GM20000 (cell line): ENCODE data around the gene HSDL2.
A peak's percentile ranks its signal among the peaks of the same experiment; 100 is the strongest.
"Not testable (repeated sequence)": the region's sequence is repeated elsewhere in the genome, so short reads cannot be mapped to it uniquely, and the experiment has no call there.

Source experiments
- DNase-seq: peaks from one replicate; pipeline ENCODE4 v3.0.0; 2012; ENCODE audit warnings: low spot score
- TF ChIP-seq, protein P1 (sequence below): IDR thresholded peaks from 2 replicates; pipeline ENCODE4 v1.5.1; 2012; ENCODE audit warnings: mild to moderate bottlenecking, control low read depth; ENCODE audit errors: extremely low read depth, missing control alignments

HSDL2 gene

DNA sequence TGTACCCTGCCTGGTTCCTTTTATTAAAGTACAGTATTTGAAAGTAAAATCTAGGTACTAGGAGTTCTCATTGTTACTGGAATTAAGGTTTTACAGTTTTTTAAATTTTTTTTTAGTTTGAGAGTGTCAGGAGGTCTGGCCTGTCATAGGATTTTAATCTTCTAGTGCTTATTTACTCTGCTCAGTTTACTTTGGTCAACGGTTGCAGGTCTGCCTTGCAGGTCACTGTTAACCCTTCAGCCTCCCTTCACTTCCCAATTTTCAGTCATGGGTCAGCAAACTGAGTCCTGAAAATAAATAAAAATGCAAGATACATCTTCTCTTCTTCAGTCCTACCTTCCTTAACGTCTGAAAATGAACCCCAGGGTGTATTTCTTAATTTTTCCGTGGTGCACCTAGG lies 27.7 kb upstream of the HSDL2 start:
- no peak for DNase-seq
- TF ChIP-seq, protein P1, sequence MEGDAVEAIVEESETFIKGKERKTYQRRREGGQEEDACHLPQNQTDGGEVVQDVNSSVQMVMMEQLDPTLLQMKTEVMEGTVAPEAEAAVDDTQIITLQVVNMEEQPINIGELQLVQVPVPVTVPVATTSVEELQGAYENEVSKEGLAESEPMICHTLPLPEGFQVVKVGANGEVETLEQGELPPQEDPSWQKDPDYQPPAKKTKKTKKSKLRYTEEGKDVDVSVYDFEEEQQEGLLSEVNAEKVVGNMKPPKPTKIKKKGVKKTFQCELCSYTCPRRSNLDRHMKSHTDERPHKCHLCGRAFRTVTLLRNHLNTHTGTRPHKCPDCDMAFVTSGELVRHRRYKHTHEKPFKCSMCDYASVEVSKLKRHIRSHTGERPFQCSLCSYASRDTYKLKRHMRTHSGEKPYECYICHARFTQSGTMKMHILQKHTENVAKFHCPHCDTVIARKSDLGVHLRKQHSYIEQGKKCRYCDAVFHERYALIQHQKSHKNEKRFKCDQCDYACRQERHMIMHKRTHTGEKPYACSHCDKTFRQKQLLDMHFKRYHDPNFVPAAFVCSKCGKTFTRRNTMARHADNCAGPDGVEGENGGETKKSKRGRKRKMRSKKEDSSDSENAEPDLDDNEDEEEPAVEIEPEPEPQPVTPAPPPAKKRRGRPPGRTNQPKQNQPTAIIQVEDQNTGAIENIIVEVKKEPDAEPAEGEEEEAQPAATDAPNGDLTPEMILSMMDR: no peak

DNA sequence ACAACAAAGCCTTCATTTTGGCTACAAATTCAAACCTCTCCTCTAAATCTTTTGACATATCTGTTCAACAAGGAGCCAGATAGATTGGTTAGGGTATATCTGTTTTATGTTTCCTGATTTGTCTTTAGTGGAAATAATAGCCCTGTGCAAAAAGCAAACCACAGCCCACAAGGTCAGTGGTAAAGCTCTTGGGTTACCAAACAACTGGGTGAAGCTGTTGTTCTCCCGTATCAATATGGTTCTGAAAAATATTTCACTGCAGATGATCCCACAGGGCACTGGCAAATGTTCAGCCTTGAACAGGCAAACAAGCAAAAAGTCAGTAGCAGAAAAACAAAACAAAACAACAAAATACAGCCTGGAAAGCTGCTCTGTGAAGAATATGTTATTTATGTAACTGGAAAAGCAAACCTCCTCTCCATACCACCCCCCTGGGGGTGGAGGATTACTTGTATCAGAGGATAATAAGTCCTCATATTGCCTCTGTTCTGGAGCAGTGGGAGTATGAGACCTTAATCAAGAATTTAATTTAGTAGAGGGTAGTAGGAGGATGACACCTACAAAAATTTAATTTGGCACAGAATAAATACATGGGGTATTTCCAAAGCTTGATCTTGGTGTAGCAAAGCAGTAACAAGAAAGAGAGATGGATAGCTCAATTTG lies 25.7 kb upstream of the HSDL2 start:
- no peak for DNase-seq
- TF ChIP-seq, protein P1: no peak

DNA sequence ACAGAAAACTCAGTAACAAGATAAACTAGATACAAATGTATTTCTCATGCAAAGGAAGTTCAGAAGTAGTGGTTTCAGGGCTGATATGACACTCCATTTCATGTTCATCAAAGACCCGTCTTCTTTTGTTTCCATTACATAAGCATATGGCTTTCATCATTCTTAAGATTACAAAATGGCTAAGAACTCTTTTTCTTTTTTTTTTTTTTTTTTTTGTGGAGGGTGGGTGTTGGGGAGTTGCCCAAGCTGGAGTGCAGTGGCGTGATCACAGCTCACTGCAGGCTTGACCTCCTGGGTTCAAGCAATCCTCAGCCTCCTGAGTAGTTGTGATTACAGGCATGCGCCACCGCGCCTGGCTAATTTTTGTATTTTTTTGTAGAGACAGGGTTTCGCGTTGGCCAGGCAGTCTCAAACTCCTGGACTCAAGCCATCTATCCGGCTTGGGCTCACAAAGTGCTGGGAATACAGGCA lies 24.4 kb upstream of the HSDL2 start:
- peak; percentile 40 for DNase-seq
- TF ChIP-seq, protein P1: no peak

DNA sequence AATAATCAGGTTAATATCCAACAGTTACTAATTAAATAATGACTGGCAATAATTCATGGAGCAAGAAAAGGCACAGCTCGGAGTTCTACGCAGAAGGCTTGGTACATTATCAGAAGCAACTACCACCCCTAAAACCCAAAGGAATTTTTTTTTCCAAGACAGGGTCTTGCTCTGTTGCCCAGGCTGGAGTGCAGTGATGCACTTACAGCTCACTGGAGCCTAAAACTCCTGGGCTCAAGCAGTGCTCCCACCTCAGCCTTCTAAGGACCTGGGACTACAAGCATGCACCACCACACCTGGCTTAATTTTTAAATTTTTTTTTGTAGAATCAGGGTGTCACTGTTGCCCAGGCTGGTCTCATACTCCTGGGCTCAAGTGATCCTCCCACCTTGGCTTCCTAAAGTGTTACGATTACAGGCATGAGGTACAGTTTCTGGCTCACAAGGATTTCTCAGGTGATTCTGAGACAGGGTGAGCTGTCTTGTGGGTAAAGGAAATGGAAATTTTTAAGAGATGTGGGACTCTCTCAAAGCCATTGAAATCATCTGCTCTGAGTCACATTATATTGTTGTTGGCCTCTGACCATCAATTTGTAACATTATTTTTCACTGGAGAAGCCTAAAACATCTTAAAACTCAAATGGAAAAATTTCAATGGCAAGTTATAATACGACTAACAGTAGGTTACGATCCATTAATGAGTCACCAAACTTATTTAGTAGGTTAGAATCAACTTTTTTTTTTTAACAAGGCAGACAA lies 19.7 kb upstream of the HSDL2 start:
- DNase-seq: no peak

DNA sequence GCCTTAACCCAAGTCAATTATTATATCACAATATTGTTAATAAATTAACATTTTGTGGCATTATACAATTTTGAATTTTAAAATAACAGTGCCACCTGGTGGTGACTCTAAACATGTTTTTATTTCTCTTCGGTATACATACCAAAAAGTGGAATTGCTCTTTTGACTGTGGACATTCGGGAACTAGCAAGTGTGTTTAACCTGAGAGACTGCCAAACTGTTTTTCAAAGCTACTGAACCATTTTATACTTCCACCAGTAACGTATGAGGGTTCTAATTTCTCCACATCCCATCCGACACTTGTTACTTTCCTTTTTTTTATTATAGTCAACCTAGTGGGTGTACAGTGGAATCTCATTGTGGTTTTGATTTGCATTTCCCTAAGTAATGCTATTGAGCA lies 18.3 kb upstream of the HSDL2 start:
- no peak for DNase-seq

More for the DNA sequence above, 19.7 kb upstream of the HSDL2 start:
- TF ChIP-seq, protein P1: no peak

DNA sequence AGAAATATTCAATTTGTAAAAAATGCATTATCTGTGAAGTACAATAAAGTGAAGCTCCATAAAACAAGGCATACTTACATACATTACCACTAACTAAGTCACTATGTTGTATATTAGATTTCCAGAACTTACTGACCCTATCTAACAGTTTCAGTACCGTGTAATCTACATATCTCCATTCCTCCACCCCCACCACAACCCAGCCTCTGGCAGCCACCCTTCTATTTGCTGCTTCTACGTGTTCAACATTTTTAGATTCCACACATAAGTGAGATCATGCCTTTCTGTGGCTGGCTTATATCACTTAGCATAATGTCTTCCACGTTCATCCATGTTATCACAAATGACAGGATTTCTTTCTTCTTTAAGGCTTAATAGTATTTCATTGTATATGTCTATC lies 15.1 kb upstream of the HSDL2 start:
- no peak for DNase-seq
- TF ChIP-seq, protein P1: no peak

More for the DNA sequence above, 18.3 kb upstream of the HSDL2 start:
- TF ChIP-seq, protein P1: no peak

DNA sequence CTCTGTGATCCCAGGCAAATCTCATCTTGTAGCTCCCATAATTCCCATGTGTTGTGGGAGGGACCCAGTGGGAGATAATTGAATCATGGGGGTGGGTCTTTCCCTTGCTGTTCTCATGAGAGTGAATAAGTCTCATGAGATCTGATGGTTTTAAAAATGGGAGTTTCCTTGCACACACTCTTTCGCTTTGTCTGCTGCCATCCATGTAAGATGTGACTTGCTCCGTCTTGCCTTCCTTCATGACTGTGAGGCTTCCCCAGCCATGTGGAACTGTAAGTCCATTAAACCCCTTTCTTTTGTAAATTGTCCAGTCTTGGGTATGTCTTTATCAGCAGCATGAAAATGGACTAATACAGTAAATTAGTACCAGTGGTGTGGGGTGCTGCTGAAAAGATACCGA lies 14.7 kb upstream of the HSDL2 start:
- DNase-seq: not testable (repeated sequence)
